ENCODE results near the gene GABPB1.

The GABPB1 gene

GRCh38 chr15:50281427-50281826, 73.6 kb downstream of the GABPB1 start:
- Histone ChIP-seq H3K27ac (ENCODE audit: insufficient read depth, low read depth, low read length, poor library complexity, severe bottlenecking) (no peak overlapping the region), H3K27me3 (ENCODE audit: control insufficient read depth, insufficient read depth, low read length, poor library complexity, severe bottlenecking) (no peaks in the 10 kb centered on the region), H3K4me1 (ENCODE audit: control insufficient read depth, insufficient read depth, low read length) (no peaks in the 10 kb centered on the region), H3K4me3 (ENCODE audit: insufficient read depth, low read depth, low read length) (no peak overlapping the region), H3K36me3 (ENCODE audit: control insufficient read depth, insufficient read depth, low read length) (no peaks in the 10 kb centered on the region), H3K9me3 (ENCODE audit: control insufficient read depth, low read length) (no peaks in the 10 kb centered on the region)
- WGBS, 2 experiments, result 82 to 85% methylated on average over 5 of the region's 5 CpGs

- Histone ChIP-seq H3K36me3 (ENCODE audit: control insufficient read depth, insufficient read depth, low read length) (no peaks in the 10 kb centered on the region), H3K27me3 (ENCODE audit: control insufficient read depth, insufficient read depth, low read length, poor library complexity, severe bottlenecking) (no peaks in the 10 kb centered on the region), H3K4me1 (ENCODE audit: control insufficient read depth, insufficient read depth, low read length) (no peaks in the 10 kb centered on the region), H3K4me3 (ENCODE audit: insufficient read depth, low read depth, low read length) (no peak overlapping the region), H3K27ac (ENCODE audit: insufficient read depth, low read depth, low read length, poor library complexity, severe bottlenecking) (no peak overlapping the region), H3K9me3 (ENCODE audit: control insufficient read depth, low read length) (no peaks in the 10 kb centered on the region)
- WGBS, 2 experiments, result 92 to 97% methylated on average over 3 of the region's 3 CpGs
Measured at GRCh38 chr15:50280271-50280670, 74.7 kb downstream of the GABPB1 start.

DNA sequence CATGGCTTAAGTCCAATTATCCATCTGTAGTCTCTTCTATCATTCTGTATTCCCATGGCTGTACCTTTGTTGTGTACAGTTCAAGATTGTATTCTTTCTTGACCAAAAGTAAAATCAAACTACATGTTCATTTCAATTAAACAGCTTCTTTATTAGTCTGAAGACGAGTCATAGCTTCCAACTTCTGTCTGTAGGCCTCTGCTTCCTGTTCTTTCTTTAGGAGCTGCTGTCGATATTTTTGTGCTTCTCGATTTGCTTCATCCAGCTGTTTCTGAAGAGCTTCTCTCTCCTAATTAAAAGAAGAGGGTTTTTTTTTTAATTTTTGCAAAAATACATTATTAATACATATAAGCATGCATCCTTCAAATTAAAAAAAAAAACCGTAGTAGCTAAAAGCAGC, 76.5 kb downstream of the GABPB1 start:
- WGBS, 2 experiments, result 94 to 99% methylated on average over 4 of the region's 4 CpGs
- Histone ChIP-seq H3K27ac (ENCODE audit: insufficient read depth, low read depth, low read length, poor library complexity, severe bottlenecking) (no peak overlapping the region), H3K27me3 (ENCODE audit: control insufficient read depth, insufficient read depth, low read length, poor library complexity, severe bottlenecking) (no peaks in the 10 kb centered on the region), H3K4me3 (ENCODE audit: insufficient read depth, low read depth, low read length) (no peak overlapping the region), H3K9me3 (ENCODE audit: control insufficient read depth, low read length) (no peaks in the 10 kb centered on the region), H3K4me1 (ENCODE audit: control insufficient read depth, insufficient read depth, low read length) (no peaks in the 10 kb centered on the region), H3K36me3 (ENCODE audit: control insufficient read depth, insufficient read depth, low read length) (no peaks in the 10 kb centered on the region)

DNA sequence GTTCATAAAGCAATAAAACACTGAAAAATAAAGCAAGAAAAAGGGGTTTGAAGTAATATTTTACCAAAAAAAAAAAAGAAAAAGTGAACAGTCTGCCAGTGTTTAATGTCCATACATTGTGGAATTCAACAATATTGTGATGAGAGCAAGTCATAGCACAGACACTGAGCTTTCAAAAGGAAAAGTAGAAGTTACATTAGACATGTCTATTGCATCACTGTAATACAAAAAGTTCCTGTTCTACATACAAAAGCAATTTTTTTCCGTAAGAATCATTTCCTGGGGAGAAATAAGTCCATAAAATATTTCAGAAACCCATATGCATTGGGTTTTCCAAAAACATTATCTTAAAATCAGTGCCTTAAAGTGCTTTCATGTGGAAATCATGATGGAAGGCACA, 77.6 kb downstream of the GABPB1 start:
- H3K4me3 ChIP-seq (ENCODE audit: insufficient read depth, low read depth, low read length), result no peak overlapping the region
- no peaks in the 10 kb centered on the region for H3K4me1 ChIP-seq (ENCODE audit: control insufficient read depth, insufficient read depth, low read length)
- 89 to 94% methylated on average over 1 of the region's 1 CpG for WGBS, 2 experiments

DNA sequence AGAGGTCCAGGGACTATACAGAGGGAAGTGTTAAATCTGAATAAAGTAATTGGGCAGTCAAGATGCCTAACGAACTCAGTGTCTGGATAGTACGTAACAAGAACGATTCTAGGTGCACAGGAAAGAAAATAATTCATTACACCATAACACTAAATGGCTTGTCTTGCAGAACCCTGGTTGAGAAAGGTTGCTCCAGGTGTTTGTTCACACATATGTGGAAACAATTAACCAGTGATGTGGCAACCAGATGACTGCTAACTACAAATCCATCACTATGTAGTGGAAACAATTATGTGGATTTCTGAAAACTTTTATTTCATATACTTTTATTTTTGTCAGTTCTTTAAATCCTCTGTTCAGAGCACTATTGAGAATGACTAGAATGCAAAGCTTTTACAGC, 79.1 kb downstream of the GABPB1 start:
- Histone ChIP-seq H3K36me3 (ENCODE audit: control insufficient read depth, insufficient read depth, low read length) (no peaks in the 10 kb centered on the region), H3K27ac (ENCODE audit: insufficient read depth, low read depth, low read length, poor library complexity, severe bottlenecking) (no peak overlapping the region), H3K9me3 (ENCODE audit: control insufficient read depth, low read length) (no peaks in the 10 kb centered on the region), H3K4me1 (ENCODE audit: control insufficient read depth, insufficient read depth, low read length) (no peaks in the 10 kb centered on the region), H3K4me3 (ENCODE audit: insufficient read depth, low read depth, low read length) (no peak overlapping the region), H3K27me3 (ENCODE audit: control insufficient read depth, insufficient read depth, low read length, poor library complexity, severe bottlenecking) (no peaks in the 10 kb centered on the region)
- WGBS, 2 experiments, result 98% methylated on average over 3 of the region's 3 CpGs; no CpG with 5 or more reads in 1 of the 2 experiments

More for the DNA sequence above, 77.6 kb downstream of the GABPB1 start:
- no peaks in the 10 kb centered on the region for H3K27me3 ChIP-seq (ENCODE audit: control insufficient read depth, insufficient read depth, low read length, poor library complexity, severe bottlenecking)
- no peak overlapping the region for H3K27ac ChIP-seq (ENCODE audit: insufficient read depth, low read depth, low read length, poor library complexity, severe bottlenecking)
- no peaks in the 10 kb centered on the region for H3K9me3 ChIP-seq (ENCODE audit: control insufficient read depth, low read length)
- H3K36me3 ChIP-seq (ENCODE audit: control insufficient read depth, insufficient read depth, low read length), result no peaks in the 10 kb centered on the region

DNA sequence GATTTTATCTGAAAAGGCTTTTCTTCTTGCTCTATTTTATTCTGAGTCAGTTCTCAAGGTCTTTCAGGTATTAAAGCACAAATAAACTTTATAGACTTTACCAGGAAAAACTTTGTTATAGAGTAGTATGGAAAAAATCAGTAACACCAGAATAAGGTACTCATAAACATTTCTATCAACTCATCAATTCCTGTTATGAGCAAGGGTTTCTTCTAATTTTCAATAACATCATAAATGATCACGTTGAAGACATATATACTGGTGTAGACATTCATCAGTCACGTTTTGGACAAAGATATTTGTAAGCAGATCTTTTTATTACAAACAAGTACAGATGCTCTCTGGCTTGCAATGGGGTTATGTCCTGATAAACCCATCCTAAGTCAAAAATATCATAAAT, 79.9 kb downstream of the GABPB1 start:
- Histone ChIP-seq H3K27me3 (ENCODE audit: control insufficient read depth, insufficient read depth, low read length, poor library complexity, severe bottlenecking) (no peaks in the 10 kb centered on the region), H3K4me1 (ENCODE audit: control insufficient read depth, insufficient read depth, low read length) (no peaks in the 10 kb centered on the region), H3K9me3 (ENCODE audit: control insufficient read depth, low read length) (no peaks in the 10 kb centered on the region), H3K27ac (ENCODE audit: insufficient read depth, low read depth, low read length, poor library complexity, severe bottlenecking) (no peak overlapping the region), H3K4me3 (ENCODE audit: insufficient read depth, low read depth, low read length) (no peak overlapping the region), H3K36me3 (ENCODE audit: control insufficient read depth, insufficient read depth, low read length) (no peaks in the 10 kb centered on the region)
- WGBS, 2 experiments, result 82 to 94% methylated on average over 2 of the region's 2 CpGs

DNA sequence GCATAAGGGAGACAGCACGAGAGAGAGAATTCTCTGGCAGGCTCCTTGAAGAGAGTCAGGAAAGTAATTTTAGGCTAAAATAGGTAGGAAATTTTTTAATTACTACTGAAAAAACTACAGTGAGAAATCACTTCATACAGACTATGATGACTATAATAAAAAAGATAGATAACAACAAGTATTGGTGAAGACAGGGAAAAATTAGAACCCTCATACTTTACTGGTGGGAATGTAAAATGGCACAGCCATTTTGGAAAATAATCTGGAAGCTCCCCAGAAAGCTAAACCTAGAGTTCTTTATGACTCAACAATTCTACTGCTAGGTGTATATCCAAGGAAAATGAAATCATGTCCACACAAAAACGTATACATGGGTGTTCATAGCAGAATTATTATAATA, 87.4 kb downstream of the GABPB1 start:
- Histone ChIP-seq H3K4me1 (ENCODE audit: control insufficient read depth, insufficient read depth, low read length) (peaks cover 10% of the 10 kb centered on the region), H3K27me3 (ENCODE audit: control insufficient read depth, insufficient read depth, low read length, poor library complexity, severe bottlenecking) (no peaks in the 10 kb centered on the region), H3K36me3 (ENCODE audit: control insufficient read depth, insufficient read depth, low read length) (no peaks in the 10 kb centered on the region), H3K9me3 (ENCODE audit: control insufficient read depth, low read length) (no peaks in the 10 kb centered on the region), H3K4me3 (ENCODE audit: insufficient read depth, low read depth, low read length) (no peak overlapping the region), H3K27ac (ENCODE audit: insufficient read depth, low read depth, low read length, poor library complexity, severe bottlenecking) (no peak overlapping the region)
- WGBS, 2 experiments, result 100% methylated on average over 1 of the region's 2 CpGs

DNA sequence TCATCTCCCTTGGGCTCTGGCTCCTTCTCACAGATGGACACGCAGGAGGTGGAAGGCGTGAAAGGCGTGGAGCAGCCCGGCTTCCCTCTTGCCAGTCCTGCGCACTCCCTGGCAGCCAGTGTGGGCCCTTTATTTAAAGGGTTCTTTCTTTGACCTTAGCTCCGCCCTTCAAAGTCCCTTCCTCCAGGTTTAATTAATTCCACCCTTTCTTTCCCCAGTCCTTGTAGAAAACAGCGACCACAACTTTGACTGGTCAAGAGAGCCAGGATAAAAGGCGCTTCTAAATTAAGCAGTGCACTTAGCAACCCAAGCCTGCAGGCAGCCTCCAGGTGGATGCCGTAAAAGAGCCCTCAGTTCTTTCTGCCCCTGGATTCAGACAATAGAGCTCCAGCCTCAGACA, 89.4 kb downstream of the GABPB1 start, which contains the start of gene HDC:
Gene HDC, minus strand, starts transcription at position 107 of the 400 bp plus-strand sequence. Its CDS starts 103 bp downstream, at position 4.
- no peak within 1 kb of the TSS for H3K4me3 ChIP-seq (ENCODE audit: insufficient read depth, low read depth, low read length)
- no peak within 1 kb of the TSS for H3K27ac ChIP-seq (ENCODE audit: insufficient read depth, low read depth, low read length, poor library complexity, severe bottlenecking)
- no peaks in the 10 kb centered on the region for H3K27me3 ChIP-seq (ENCODE audit: control insufficient read depth, insufficient read depth, low read length, poor library complexity, severe bottlenecking)
- WGBS, 2 experiments, result 61 to 65% methylated on average over 9 of the region's 9 CpGs
- H3K36me3 ChIP-seq (ENCODE audit: control insufficient read depth, insufficient read depth, low read length), result no peaks in the 10 kb centered on the region
- peaks cover 10% of the 10 kb centered on the region for H3K4me1 ChIP-seq (ENCODE audit: control insufficient read depth, insufficient read depth, low read length)
- H3K9me3 ChIP-seq (ENCODE audit: control insufficient read depth, low read length), result no peaks in the 10 kb centered on the region

- Histone ChIP-seq H3K4me1 (ENCODE audit: control insufficient read depth, insufficient read depth, low read length) (peaks cover 10% of the 10 kb centered on the region), H3K36me3 (ENCODE audit: control insufficient read depth, insufficient read depth, low read length) (no peaks in the 10 kb centered on the region), H3K9me3 (ENCODE audit: control insufficient read depth, low read length) (no peaks in the 10 kb centered on the region), H3K4me3 (ENCODE audit: insufficient read depth, low read depth, low read length) (no peak overlapping the region), H3K27me3 (ENCODE audit: control insufficient read depth, insufficient read depth, low read length, poor library complexity, severe bottlenecking) (no peaks in the 10 kb centered on the region), H3K27ac (ENCODE audit: insufficient read depth, low read depth, low read length, poor library complexity, severe bottlenecking) (no peak overlapping the region)
- WGBS, 2 experiments, result 95 to 96% methylated on average over 4 of the region's 4 CpGs
Measured at GRCh38 chr15:50262533-50262932, 92.5 kb downstream of the GABPB1 start.

DNA sequence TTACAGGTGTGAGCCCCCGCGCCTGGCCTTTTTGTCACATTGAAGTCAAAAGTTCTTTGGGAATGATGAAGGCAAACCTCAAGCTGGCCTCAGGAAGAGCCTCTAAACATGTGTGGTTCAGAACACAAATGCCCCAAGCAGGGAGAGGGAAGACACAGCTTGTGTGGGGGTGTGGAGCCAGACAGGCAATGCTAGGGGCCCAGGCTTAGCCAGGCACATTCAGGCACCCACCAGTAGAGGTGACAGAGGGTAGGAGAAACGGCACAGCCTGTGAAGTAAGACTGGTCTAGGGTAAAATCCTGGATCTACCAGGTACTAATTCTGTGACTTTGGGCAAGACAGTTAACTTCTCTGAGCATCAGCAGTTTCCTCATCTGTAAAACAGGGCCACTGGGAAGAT, 93.0 kb downstream of the GABPB1 start:
- no peak overlapping the region for H3K27ac ChIP-seq (ENCODE audit: insufficient read depth, low read depth, low read length, poor library complexity, severe bottlenecking)
- H3K36me3 ChIP-seq (ENCODE audit: control insufficient read depth, insufficient read depth, low read length), result no peaks in the 10 kb centered on the region
- 91 to 95% methylated on average over 3 of the region's 3 CpGs for WGBS, 2 experiments
- H3K9me3 ChIP-seq (ENCODE audit: control insufficient read depth, low read length), result no peaks in the 10 kb centered on the region
- peaks cover 10% of the 10 kb centered on the region for H3K4me1 ChIP-seq (ENCODE audit: control insufficient read depth, insufficient read depth, low read length)
- H3K4me3 ChIP-seq (ENCODE audit: insufficient read depth, low read depth, low read length), result no peak overlapping the region
- H3K27me3 ChIP-seq (ENCODE audit: control insufficient read depth, insufficient read depth, low read length, poor library complexity, severe bottlenecking), result no peaks in the 10 kb centered on the region

DNA sequence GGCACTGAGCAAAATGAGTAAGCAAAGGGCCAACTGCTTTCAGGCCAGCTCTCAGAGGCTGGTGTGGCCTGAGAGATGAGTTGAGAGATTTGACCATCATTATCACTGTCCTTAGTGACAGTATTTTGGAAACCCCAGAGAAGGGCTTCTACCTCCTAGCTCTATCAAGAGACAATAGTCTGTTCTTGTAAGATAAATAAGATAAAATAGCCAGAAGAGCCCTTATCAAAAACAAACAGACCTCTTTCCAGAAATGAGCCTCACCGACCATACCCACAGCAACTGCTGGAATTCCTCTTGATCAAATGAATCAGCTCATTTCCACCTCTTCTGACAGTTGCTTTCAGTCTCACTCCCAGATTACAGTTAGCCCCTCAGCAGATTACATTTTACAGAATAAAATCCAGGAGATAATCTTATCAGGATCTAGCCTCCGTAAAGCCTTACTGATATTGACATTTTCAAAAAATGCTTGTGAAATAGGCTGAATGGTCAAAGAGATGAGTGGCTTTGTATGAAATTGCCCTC, 94.0 kb downstream of the GABPB1 start:
- no peaks in the 10 kb centered on the region for H3K27me3 ChIP-seq (ENCODE audit: control insufficient read depth, insufficient read depth, low read length, poor library complexity, severe bottlenecking)
- no peak overlapping the region for H3K4me3 ChIP-seq (ENCODE audit: insufficient read depth, low read depth, low read length)
- WGBS, 2 experiments, result 93 to 100% methylated on average over 2 of the region's 2 CpGs
- no peak overlapping the region for H3K27ac ChIP-seq (ENCODE audit: insufficient read depth, low read depth, low read length, poor library complexity, severe bottlenecking)
- no peaks in the 10 kb centered on the region for H3K9me3 ChIP-seq (ENCODE audit: control insufficient read depth, low read length)
- H3K36me3 ChIP-seq (ENCODE audit: control insufficient read depth, insufficient read depth, low read length), result no peaks in the 10 kb centered on the region
- peaks cover 9% of the 10 kb centered on the region for H3K4me1 ChIP-seq (ENCODE audit: control insufficient read depth, insufficient read depth, low read length)
